ENCODE measurements around the gene TUFT1.

GRCh38 chr1:151515265-151515664 is 24.8 kb upstream of the TUFT1 start:
- TF ChIP-seq, protein P1, sequence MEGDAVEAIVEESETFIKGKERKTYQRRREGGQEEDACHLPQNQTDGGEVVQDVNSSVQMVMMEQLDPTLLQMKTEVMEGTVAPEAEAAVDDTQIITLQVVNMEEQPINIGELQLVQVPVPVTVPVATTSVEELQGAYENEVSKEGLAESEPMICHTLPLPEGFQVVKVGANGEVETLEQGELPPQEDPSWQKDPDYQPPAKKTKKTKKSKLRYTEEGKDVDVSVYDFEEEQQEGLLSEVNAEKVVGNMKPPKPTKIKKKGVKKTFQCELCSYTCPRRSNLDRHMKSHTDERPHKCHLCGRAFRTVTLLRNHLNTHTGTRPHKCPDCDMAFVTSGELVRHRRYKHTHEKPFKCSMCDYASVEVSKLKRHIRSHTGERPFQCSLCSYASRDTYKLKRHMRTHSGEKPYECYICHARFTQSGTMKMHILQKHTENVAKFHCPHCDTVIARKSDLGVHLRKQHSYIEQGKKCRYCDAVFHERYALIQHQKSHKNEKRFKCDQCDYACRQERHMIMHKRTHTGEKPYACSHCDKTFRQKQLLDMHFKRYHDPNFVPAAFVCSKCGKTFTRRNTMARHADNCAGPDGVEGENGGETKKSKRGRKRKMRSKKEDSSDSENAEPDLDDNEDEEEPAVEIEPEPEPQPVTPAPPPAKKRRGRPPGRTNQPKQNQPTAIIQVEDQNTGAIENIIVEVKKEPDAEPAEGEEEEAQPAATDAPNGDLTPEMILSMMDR (IDR thresholded peaks at IDR 0.05; ENCODE audit: poor library complexity), result no peak
- no peak for TF ChIP-seq EZH2 (IDR thresholded peaks at IDR 0.05; ENCODE audit: borderline replicate concordance)
